K562 (cell line): ENCODE data around the gene HNRNPA2B1. TPM values are rescaled to one million over a fixed set of nuclear protein-coding genes. Genes with fewer than 3 reads are reported as not detected.

Source experiments
- ARID3B ChIP-seq: fragments of 250-450 bp; sonication (Bioruptor Pico); IDR thresholded peaks from 2 replicates; pipeline ENCODE4 v1.4.0; 2020; ENCODE audit warnings: borderline replicate concordance
- ATF7 ChIP-seq: fragments of 450-650 bp; IDR thresholded peaks from 2 replicates; pipeline ENCODE4 v1.7.1; 2014; ENCODE audit warnings: mild to moderate bottlenecking, moderate library complexity
- CEBPG ChIP-seq, 3 experiments: fragments of 200-800 bp in 1 of 3; sonication (Bioruptor generic) in 1 of 3; sonication (generic) in 1 of 3; formaldehyde crosslinking in 1 of 3; IDR thresholded peaks in 2 of 3; conservative IDR thresholded peaks in 1 of 3; 2 replicates each; pipeline versions ENCODE4 v1.6.1 to v1.8.0; 2016 to 2022; ENCODE audit warnings: missing compliant biosample characterization in 2 of 3, missing genetic modification characterization in 2 of 3, mild to moderate bottlenecking in 1 of 3, missing genetic modification reagents in 1 of 3
- CHD1 ChIP-seq: fragments of 200-600 bp; sonication (generic); IDR thresholded peaks from one replicate; pipeline ENCODE4 v1.6.1; 2012; ENCODE audit warnings: mild to moderate bottlenecking, moderate library complexity, low read length, inconsistent platforms
- CHD4 ChIP-seq: fragments of 200-600 bp; sonication (generic); IDR thresholded peaks from 3 replicates; pipeline ENCODE4 v1.6.1; 2012; ENCODE audit warnings: low read depth, mild to moderate bottlenecking, mixed read lengths, low read length, inconsistent platforms; ENCODE audit not compliant: insufficient read depth, insufficient replicate concordance, poor library complexity, severe bottlenecking
- CREB3 ChIP-seq: fragments of 450-650 bp; conservative IDR thresholded peaks from 2 replicates; pipeline ENCODE4 v1.6.1; 2016; ENCODE audit warnings: missing genetic modification characterization, low read depth, mild to moderate bottlenecking, missing compliant biosample characterization, moderate library complexity
- HNRNPUL1 ChIP-seq: fragments of 200-400 bp; formaldehyde crosslinking; IDR thresholded peaks from 2 replicates; pipeline ENCODE4 v1.6.1; 2017; ENCODE audit warnings: low read length
- KDM4B ChIP-seq, 2 experiments: fragments of 450-650 bp in 1 of 2; sonication (generic) in 1 of 2; IDR thresholded peaks; 2 replicates each; pipeline ENCODE4 v1.6.1; 2016 to 2017; ENCODE audit warnings: borderline replicate concordance in 2 of 2, antibody characterized with exemption in 1 of 2, low read depth in 1 of 2, mild to moderate bottlenecking in 1 of 2
- LEF1 ChIP-seq: fragments of 450-650 bp; IDR thresholded peaks from 2 replicates; pipeline ENCODE4 v1.6.1; 2016; ENCODE audit warnings: mild to moderate bottlenecking
- MCM3 ChIP-seq: fragments of 450-650 bp; IDR thresholded peaks from 2 replicates; pipeline ENCODE4 v1.6.1; 2016
- MIER1 ChIP-seq: fragments of 450-650 bp; IDR thresholded peaks from 2 replicates; pipeline ENCODE4 v1.6.1; 2016; ENCODE audit warnings: antibody characterized with exemption, mild to moderate bottlenecking, low read depth
- MNT ChIP-seq, 2 experiments: fragments of 450-650 bp; conservative IDR thresholded peaks; 2 replicates each; pipeline ENCODE4 v1.6.1; 2017; ENCODE audit warnings: mild to moderate bottlenecking in 2 of 2, moderate library complexity in 2 of 2
- NR3C1 ChIP-seq: sonication (generic); formaldehyde crosslinking; IDR thresholded peaks from 2 replicates; pipeline ENCODE4 v1.8.1; 2022; ENCODE audit warnings: missing genetic modification reagents
- NRF1 ChIP-seq, 2 experiments: fragments of 450-650 bp; IDR thresholded peaks in 1 of 2; conservative IDR thresholded peaks in 1 of 2; 2 replicates each; pipeline ENCODE4 v1.6.1; 2014; ENCODE audit warnings: mild to moderate bottlenecking in 2 of 2
- PKNOX1 ChIP-seq: fragments of 450-650 bp; IDR thresholded peaks from 2 replicates; pipeline ENCODE4 v1.6.1; 2016
- RFX5 ChIP-seq: IDR thresholded peaks from 2 replicates; pipeline ENCODE4 v1.6.1; 2011; ENCODE audit warnings: low read depth, mild to moderate bottlenecking, improper control_type of control experiment, low read length
- U2AF2 ChIP-seq: fragments of 200-400 bp; formaldehyde crosslinking; optimal IDR thresholded peaks from 2 replicates; pipeline ENCODE3; 2017; ENCODE audit warnings: low read depth, mild to moderate bottlenecking, low read length
- USF2 ChIP-seq: sonication (generic); formaldehyde crosslinking; IDR thresholded peaks from 2 replicates; pipeline ENCODE4 v1.5.0; 2020; ENCODE audit warnings: missing genetic modification reagents
- ZNF3 ChIP-seq: fragments of 250-450 bp; sonication (Bioruptor Pico); IDR thresholded peaks from 2 replicates; pipeline ENCODE4 v1.5.0; 2021; ENCODE audit warnings: mild to moderate bottlenecking, moderate library complexity
- ZNF436 ChIP-seq: fragments of 250-450, 450-650 bp; sonication (Bioruptor Pico); formaldehyde crosslinking; IDR thresholded peaks from 2 replicates; pipeline ENCODE4 v1.7.0; 2020; ENCODE audit warnings: mild to moderate bottlenecking
- ZNF695 ChIP-seq: fragments of 450-650 bp; formaldehyde crosslinking; IDR thresholded peaks from 2 replicates; pipeline ENCODE4 v1.4.0; 2020; ENCODE audit warnings: mild to moderate bottlenecking, moderate library complexity
- polyA plus RNA-seq, 8 experiments: library from polyadenylated mRNA; depleted of rRNA in 4 of 8; stranded (reverse) in 5 of 8; unstranded in 3 of 8; fragments of >200 nt; fragmentation: Nextera tagmentation in 2 of 8; fragmentation: Illumina TruSeq in 1 of 8; extraction: Ambion mirVana in 2 of 8; extraction: Trizol in 1 of 8; gene quantifications; 2 replicates each; pipeline versions ENCODE4 v1.2.1 to v1.2.3, GENCODE V29; 2011 to 2014; ENCODE audit warnings: inconsistent platforms in 1 of 8, missing spikeins in 1 of 8
- total RNA-seq, 7 experiments: library from RNA; depleted of rRNA in 6 of 7; stranded (reverse); fragments of >200 nt in 6 of 7; fragmentation: Illumina TruSeq in 2 of 7; extraction: Trizol in 2 of 7; gene quantifications; 2 replicates each; pipeline versions ENCODE4 v1.2.1 to v1.2.3, GENCODE V29; 2011 to 2021; ENCODE audit warnings: low replicate concordance in 1 of 7

HNRNPA2B1 gene
- total and polyA plus RNA-seq, 9 of the 15 experiments (the other 6 are each of a cell fraction or from before 2014, with no cell fraction given) = 630 to 1,989 (median 865) TPM

GRCh38 chr7:26187380-26188205, 13.0 kb downstream of the HNRNPA2B1 start (continued):
- no peak for TF ChIP-seq ARID3B (CRISPR knock-in tag)
- TF ChIP-seq MNT (conservative IDR thresholded peaks at IDR 0.05) = peak in 1 of 2 experiments; percentile 50; a peak in 3 of 4 replicates
- no peak for TF ChIP-seq PKNOX1
- no peak for TF ChIP-seq RFX5
- TF ChIP-seq ZNF436 (CRISPR knock-in tag) = 0 out of 2 replicates have a peak, but pooled peaks have one; percentile 23
- no peak for TF ChIP-seq MIER1
- no peak for TF ChIP-seq KDM4B (IDR thresholded peaks at IDR 0.05; ENCODE audit: borderline replicate concordance in 2 of 2, low read depth in 1 of 2)
- no peak for TF ChIP-seq U2AF2
- TF ChIP-seq CHD1 = no peak
- TF ChIP-seq CHD4 = no peak
- no peak for TF ChIP-seq USF2 (CRISPR knock-in tag)
- no peak; the same call in 1 of the 2 replicates for TF ChIP-seq ZNF3 (CRISPR knock-in tag)
- TF ChIP-seq MCM3 = no peak
- TF ChIP-seq ZNF695 (CRISPR knock-in tag) = peak; percentile 50; the same call in 1 of the 2 replicates
- TF ChIP-seq CREB3 (tag) = 0 out of 2 replicates have a peak, but pooled peaks have one; percentile 22
- TF ChIP-seq HNRNPUL1 = peak; percentile 88
- TF ChIP-seq ATF7 = peak; percentile 66
- TF ChIP-seq LEF1 = no peak
- no peak for TF ChIP-seq NR3C1 (CRISPR knock-in tag)
- peak; percentile 92 for TF ChIP-seq CEBPG (CRISPR knock-in tag; IDR thresholded peaks at IDR 0.05)
- TF ChIP-seq CEBPG (tag; conservative IDR thresholded peaks at IDR 0.05 in 1 of 2, IDR thresholded peaks at IDR 0.05 in 1 of 2) = peak; percentile 92 to 95
- 0 out of 4 replicates have a peak, but pooled peaks of 1 of the 2 experiments have one; percentile 11 for TF ChIP-seq NRF1 (conservative IDR thresholded peaks at IDR 0.05 in 1 of 2, IDR thresholded peaks at IDR 0.05 in 1 of 2)
